Central memory CD8-positive, alpha-beta T cell (primary cell): Measurements from ENCODE around the gene APOM.
A peak's percentile ranks its signal among the peaks of the same experiment; 100 is the strongest.

Experiments used
- ATAC-seq: fragments of 150-1000 bp; cut with Tn5 transposase; replicated peaks from 2 replicates; pipeline ENCODE4 v1.10.0; 2022; ENCODE audit warnings: mild to moderate bottlenecking, moderate FRiP score, moderate number of reproducible peaks; ENCODE audit not compliant: poor library complexity, severe bottlenecking; ENCODE audit errors: extremely low read depth
- DNase-seq, 2 donors: peaks; one replicate each; pipeline ENCODE4 v3.0.0; 2021; ENCODE audit warnings: low spot score in 2 of 2
- H3K27ac Mint-ChIP-seq: one replicate; pipeline ENCODE4 v1.8.0; 2022; ENCODE audit warnings: low read depth, mild to moderate bottlenecking, moderate library complexity, mixed read lengths
- H3K27me3 Mint-ChIP-seq: one replicate; pipeline ENCODE4 v1.8.0; 2022; ENCODE audit warnings: mixed read lengths
- H3K36me3 Mint-ChIP-seq: one replicate; pipeline ENCODE4 v1.8.0; 2022; ENCODE audit warnings: mild to moderate bottlenecking, moderate library complexity, mixed read lengths; ENCODE audit not compliant: insufficient read depth
- H3K4me1 Mint-ChIP-seq: one replicate; pipeline ENCODE4 v1.8.0; 2022; ENCODE audit warnings: mixed read lengths
- H3K4me3 Mint-ChIP-seq: one replicate; pipeline ENCODE4 v1.8.0; 2022; ENCODE audit warnings: mild to moderate bottlenecking, moderate library complexity, mixed read lengths
- H3K9me3 Mint-ChIP-seq: one replicate; pipeline ENCODE4 v1.8.0; 2022; ENCODE audit warnings: mixed read lengths

The APOM gene

GRCh38 chr6:31652925-31653724, 2.6 kb upstream of the APOM start:
- ATAC-seq, result peak; percentile 76
- H3K4me3 Mint-ChIP-seq, result peak overlapping the region; percentile 89
- H3K4me1 Mint-ChIP-seq, result peaks cover 56% of the 10 kb centered on the region
- H3K9me3 Mint-ChIP-seq, result no peaks in the 10 kb centered on the region
- peak overlapping the region; percentile 96 for H3K27ac Mint-ChIP-seq
- H3K36me3 Mint-ChIP-seq, result peaks cover 48% of the 10 kb centered on the region
- DNase-seq, result no peak
- no peaks in the 10 kb centered on the region for H3K27me3 Mint-ChIP-seq

GRCh38 chr6:31654574-31655348, 933 bp upstream of the APOM start:
- no peak for ATAC-seq
- H3K4me1 Mint-ChIP-seq, result peaks cover 61% of the 10 kb centered on the region
- H3K9me3 Mint-ChIP-seq, result no peaks in the 10 kb centered on the region
- no peak for DNase-seq
- H3K27me3 Mint-ChIP-seq, result no peaks in the 10 kb centered on the region
- H3K36me3 Mint-ChIP-seq, result peaks cover 37% of the 10 kb centered on the region
- no peak overlapping the region for H3K27ac Mint-ChIP-seq
- no peak overlapping the region for H3K4me3 Mint-ChIP-seq

GRCh38 chr6:31657406-31658157, 1.9 kb downstream of the APOM start:
- no peaks in the 10 kb centered on the region for H3K27me3 Mint-ChIP-seq
- ATAC-seq (no peak), DNase-seq (no peak)
- peaks cover 23% of the 10 kb centered on the region for H3K36me3 Mint-ChIP-seq
- peaks cover 63% of the 10 kb centered on the region for H3K4me1 Mint-ChIP-seq
- no peaks in the 10 kb centered on the region for H3K9me3 Mint-ChIP-seq
- H3K4me3 Mint-ChIP-seq, result peak overlapping the region; percentile 61
- no peak overlapping the region for H3K27ac Mint-ChIP-seq

- Mint-ChIP-seq H3K4me3 (peak overlapping the region; percentile 90), H3K4me1 (peaks cover 63% of the 10 kb centered on the region), H3K36me3 (peaks cover 21% of the 10 kb centered on the region), H3K27ac (peak overlapping the region; percentile 81), H3K27me3 (no peaks in the 10 kb centered on the region), H3K9me3 (no peaks in the 10 kb centered on the region)
- no peak for ATAC-seq
- DNase-seq, result no peak
These were observed 2.5 kb downstream of the APOM start for GRCh38 chr6:31658158-31658688.

- H3K27me3 Mint-ChIP-seq, result no peaks in the 10 kb centered on the region
- ATAC-seq (no peak), DNase-seq (no peak)
- H3K4me3 Mint-ChIP-seq, result peak overlapping the region; percentile 90
- H3K4me1 Mint-ChIP-seq, result peaks cover 69% of the 10 kb centered on the region
- no peaks in the 10 kb centered on the region for H3K9me3 Mint-ChIP-seq
- H3K27ac Mint-ChIP-seq, result peak overlapping the region; percentile 78
- H3K36me3 Mint-ChIP-seq, result peaks cover 23% of the 10 kb centered on the region
These were observed 3.4 kb downstream of the APOM start for GRCh38 chr6:31658983-31659648.

GRCh38 chr6:31659649-31660380, 4.1 kb downstream of the APOM start:
- Mint-ChIP-seq H3K4me1 (peaks cover 76% of the 10 kb centered on the region), H3K4me3 (peak overlapping the region; percentile 90), H3K27me3 (no peaks in the 10 kb centered on the region), H3K36me3 (peaks cover 28% of the 10 kb centered on the region), H3K9me3 (no peaks in the 10 kb centered on the region), H3K27ac (peak overlapping the region; percentile 78)
- DNase-seq, result no peak
- peak; percentile 54 for ATAC-seq

GRCh38 chr6:31660381-31661261, 4.9 kb downstream of the APOM start, which contains the start of gene C6orf47:
Gene C6orf47 (minus strand): TSS chr6:31660778. CDS start chr6:31659947, 831 bp downstream.
- peak within 1 kb of the TSS; percentile 90 for H3K4me3 Mint-ChIP-seq
- H3K27me3 Mint-ChIP-seq, result no peaks in the 10 kb centered on the region
- peaks cover 75% of the 10 kb centered on the region for H3K4me1 Mint-ChIP-seq
- peak; percentile 64 for ATAC-seq
- peak; percentile 53 to 57 for DNase-seq
- peak within 1 kb of the TSS; percentile 78 for H3K27ac Mint-ChIP-seq
- H3K36me3 Mint-ChIP-seq, result peaks cover 32% of the 10 kb centered on the region
- no peaks in the 10 kb centered on the region for H3K9me3 Mint-ChIP-seq

- Mint-ChIP-seq H3K9me3 (no peaks in the 10 kb centered on the region), H3K4me3 (peak overlapping the region; percentile 90), H3K27ac (peak overlapping the region; percentile 78), H3K4me1 (peaks cover 74% of the 10 kb centered on the region), H3K36me3 (peaks cover 38% of the 10 kb centered on the region), H3K27me3 (no peaks in the 10 kb centered on the region)
- ATAC-seq (no peak), DNase-seq (no peak)
These were observed 5.8 kb downstream of the APOM start for GRCh38 chr6:31661262-31662123.

- Mint-ChIP-seq H3K27me3 (no peaks in the 10 kb centered on the region), H3K4me3 (peak overlapping the region; percentile 96), H3K9me3 (no peaks in the 10 kb centered on the region), H3K36me3 (peaks cover 38% of the 10 kb centered on the region), H3K4me1 (peaks cover 76% of the 10 kb centered on the region), H3K27ac (no peak overlapping the region)
- no peak for ATAC-seq
- no peak for DNase-seq
These were observed 6.5 kb downstream of the APOM start for GRCh38 chr6:31662124-31662723.
